ENCODE data around the gene HIVEP3. TPM values are rescaled to one million over a fixed set of nuclear protein-coding genes. Genes with fewer than 3 reads are reported as not detected.

The HIVEP3 gene
- total RNA-seq, 4 donors from 2014 or later: 6.1 to 10.1 (median 7.8) TPM

DNA sequence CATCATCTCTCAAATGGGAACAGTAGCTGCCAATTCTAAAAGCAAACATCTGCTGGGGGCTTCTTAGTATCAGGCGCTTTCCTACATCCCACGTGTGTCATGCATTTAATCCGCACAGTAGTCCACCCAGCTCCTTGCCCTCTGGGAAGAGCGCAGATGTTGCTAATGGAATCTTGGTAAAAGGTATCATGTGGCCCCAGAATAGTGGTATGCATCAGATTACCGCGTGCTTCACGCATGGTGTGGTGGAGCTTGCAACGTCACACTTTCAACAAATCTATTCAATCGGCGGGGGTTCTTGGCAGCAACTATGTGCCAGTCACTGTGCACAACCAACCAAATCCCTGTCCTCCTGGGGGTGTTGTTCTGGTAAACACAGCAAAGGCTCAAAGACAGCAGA lies 141.0 kb downstream of the HIVEP3 start:
- DNase-seq (ENCODE audit: low spot score) (no peak), ATAC-seq (ENCODE audit: low FRiP score) (no peak)
- TF ChIP-seq, protein P1, sequence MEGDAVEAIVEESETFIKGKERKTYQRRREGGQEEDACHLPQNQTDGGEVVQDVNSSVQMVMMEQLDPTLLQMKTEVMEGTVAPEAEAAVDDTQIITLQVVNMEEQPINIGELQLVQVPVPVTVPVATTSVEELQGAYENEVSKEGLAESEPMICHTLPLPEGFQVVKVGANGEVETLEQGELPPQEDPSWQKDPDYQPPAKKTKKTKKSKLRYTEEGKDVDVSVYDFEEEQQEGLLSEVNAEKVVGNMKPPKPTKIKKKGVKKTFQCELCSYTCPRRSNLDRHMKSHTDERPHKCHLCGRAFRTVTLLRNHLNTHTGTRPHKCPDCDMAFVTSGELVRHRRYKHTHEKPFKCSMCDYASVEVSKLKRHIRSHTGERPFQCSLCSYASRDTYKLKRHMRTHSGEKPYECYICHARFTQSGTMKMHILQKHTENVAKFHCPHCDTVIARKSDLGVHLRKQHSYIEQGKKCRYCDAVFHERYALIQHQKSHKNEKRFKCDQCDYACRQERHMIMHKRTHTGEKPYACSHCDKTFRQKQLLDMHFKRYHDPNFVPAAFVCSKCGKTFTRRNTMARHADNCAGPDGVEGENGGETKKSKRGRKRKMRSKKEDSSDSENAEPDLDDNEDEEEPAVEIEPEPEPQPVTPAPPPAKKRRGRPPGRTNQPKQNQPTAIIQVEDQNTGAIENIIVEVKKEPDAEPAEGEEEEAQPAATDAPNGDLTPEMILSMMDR (IDR thresholded peaks at IDR 0.05): no peak

DNA sequence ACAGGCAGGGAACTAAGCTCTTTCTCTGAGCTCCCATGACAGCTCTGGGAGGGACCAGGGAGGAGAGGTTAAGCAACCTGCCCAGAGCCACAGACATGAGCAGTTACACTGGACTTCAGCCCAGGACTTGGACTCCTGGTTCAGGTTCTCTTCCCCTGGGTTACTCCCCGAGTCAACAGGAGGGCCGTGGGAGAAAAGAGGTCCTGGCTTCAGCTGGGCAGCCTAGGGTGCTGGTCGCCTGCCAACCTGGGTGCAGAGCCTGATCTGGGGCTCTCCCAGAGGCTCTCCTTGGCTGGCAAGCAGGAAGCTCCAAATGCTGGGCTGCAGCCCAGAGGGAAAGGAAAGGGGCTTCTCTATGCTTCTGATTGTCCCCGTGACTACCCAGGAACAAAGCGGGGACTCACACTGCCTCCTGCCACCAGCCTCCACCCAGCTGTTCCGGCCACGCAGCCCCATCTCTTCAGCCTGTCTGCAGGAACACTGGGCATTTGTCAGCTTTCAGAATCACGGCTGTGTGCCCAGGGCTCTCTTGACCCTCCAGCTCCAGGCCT lies 141.8 kb downstream of the HIVEP3 start:
- TF ChIP-seq, protein P1 (IDR thresholded peaks at IDR 0.05): no peak
- ATAC-seq (ENCODE audit: low FRiP score): no peak
- DNase-seq (ENCODE audit: low spot score): no peak

DNA sequence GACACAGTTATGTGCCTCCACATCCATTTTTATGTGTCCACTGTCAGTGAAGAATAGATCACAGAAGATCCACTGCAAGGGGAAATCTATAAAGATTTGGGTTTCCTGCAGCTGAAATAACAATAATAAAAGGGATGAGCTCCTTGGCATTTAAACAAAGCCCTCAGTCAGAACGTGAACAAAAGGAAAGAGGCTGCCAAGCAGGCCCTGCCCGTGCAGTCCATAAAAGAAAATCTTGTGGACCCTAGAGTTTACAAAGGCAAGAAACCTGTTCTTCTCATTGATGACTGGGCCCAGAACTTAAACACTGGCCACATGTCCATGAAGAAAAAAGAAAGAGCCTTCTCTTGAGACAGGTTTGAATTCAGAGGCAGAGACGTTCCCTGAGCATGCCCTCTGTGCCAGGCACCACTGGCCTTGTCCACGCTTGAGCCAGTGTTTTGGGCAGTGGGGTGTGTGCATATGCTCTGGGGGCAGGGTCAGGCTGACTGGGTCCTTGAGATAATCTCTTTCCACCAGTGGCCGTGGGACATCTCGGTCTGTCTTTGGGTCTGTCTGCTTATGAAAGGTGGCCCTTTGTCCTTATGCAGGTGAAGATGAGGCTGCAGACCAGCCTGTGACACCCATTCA lies 142.7 kb downstream of the HIVEP3 start:
- TF ChIP-seq, protein P1 (IDR thresholded peaks at IDR 0.05): no peak
- DNase-seq (ENCODE audit: low spot score): no peak
- ATAC-seq (ENCODE audit: low FRiP score): no peak

DNA sequence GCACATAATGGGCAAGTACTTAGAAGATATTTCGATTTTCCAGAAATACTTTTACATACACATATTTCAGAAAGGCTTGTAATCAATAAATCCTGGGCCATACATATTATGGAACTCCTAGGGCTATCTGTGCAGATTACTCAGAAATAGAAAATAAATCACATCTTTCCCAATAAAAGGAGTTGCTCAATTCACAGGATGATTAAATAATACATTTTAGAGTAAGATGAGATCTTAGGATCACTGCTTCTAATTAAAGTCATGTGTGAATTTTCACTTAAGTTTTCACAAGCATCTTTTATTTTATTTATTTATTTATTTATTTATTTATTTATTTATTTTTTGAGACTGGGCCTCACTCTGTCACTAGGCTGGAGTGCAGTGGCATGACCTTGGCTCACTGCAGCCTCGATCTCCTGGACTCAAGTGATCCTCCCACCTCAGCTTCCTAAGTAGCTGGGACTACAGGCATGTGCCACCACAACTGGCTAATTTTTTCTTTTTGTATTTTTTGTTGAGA lies 144.2 kb downstream of the HIVEP3 start:
- ATAC-seq (ENCODE audit: low FRiP score) (no peak), DNase-seq (ENCODE audit: low spot score) (no peak)
- TF ChIP-seq, protein P1 (IDR thresholded peaks at IDR 0.05): no peak

DNA sequence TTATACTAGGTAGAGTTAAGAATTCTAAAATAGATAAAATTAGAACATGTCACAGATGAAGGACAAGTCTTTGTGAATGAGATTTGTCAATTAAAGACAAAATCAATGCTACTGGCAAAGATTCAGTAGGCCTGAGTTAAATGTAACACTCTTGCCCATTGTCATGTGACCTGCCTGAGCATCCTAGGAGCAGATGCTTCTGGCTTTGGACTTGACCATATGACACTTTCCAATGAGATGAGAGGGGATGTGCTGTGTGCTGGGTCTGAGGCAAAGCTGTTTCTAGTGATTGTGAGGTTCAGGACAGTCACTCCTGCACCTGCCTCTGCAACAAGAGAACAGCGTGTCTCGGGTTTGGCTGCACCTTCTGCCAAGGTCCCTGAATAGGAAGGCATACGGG lies 144.9 kb downstream of the HIVEP3 start:
- DNase-seq (ENCODE audit: low spot score): no peak
- no peak for ATAC-seq (ENCODE audit: low FRiP score)
- TF ChIP-seq, protein P1 (IDR thresholded peaks at IDR 0.05): no peak

DNA sequence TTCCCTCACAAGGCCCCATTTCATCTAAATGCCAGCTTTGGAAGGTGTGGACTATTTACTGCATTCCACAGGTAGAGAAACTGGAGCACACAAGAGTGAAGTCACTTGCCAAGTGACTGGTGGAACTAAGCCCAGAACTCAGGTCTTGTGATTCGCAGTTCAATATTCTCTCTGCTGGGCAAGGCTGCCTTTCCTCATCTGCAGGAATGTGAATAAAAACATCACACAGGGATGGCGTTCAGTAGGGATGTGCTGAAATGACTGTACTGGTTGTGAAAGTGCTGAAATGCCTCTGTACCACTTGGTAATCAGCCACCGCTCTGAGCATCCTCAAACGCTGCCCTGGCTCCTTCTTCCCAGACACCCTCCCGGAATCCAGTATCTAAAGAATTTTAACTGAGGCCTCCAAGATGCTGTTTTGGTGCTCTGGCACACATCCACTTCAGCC lies 145.6 kb downstream of the HIVEP3 start:
- DNase-seq (ENCODE audit: low spot score) (no peak), ATAC-seq (ENCODE audit: low FRiP score) (peak; percentile 59)
- TF ChIP-seq, protein P1 (IDR thresholded peaks at IDR 0.05): no peak

DNA sequence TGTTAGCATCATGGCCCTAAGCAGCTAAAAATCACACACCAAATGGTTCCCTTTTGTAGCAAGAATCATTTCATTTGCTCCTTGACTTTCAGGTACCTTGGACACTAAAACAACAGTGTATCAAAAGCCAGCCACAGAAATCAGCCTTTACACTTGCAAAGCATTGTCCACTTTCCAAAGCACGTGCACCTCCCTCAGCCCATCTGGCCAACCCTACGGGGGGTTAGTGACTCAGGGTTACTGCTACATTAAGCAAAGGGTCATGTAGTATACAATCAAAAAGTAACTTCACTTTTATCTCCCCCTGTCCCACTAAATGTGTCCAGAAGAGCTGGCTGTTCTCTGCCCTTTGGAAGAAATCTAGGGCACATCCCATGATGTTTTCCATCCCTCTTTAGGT lies 149.7 kb downstream of the HIVEP3 start:
- TF ChIP-seq, protein P1 (IDR thresholded peaks at IDR 0.05): no peak
- ATAC-seq (ENCODE audit: low FRiP score) (no peak), DNase-seq (ENCODE audit: low spot score) (no peak)

All from omental fat pad (tissue), 4 donors.